NCI-H1105 (cell line): ENCODE measurements around the gene INO80C.

Experiments
- DNase-seq: peaks from one replicate; lab custom pipeline; 2025; lab: John Stamatoyannopoulos, UW

Gene INO80C

DNA sequence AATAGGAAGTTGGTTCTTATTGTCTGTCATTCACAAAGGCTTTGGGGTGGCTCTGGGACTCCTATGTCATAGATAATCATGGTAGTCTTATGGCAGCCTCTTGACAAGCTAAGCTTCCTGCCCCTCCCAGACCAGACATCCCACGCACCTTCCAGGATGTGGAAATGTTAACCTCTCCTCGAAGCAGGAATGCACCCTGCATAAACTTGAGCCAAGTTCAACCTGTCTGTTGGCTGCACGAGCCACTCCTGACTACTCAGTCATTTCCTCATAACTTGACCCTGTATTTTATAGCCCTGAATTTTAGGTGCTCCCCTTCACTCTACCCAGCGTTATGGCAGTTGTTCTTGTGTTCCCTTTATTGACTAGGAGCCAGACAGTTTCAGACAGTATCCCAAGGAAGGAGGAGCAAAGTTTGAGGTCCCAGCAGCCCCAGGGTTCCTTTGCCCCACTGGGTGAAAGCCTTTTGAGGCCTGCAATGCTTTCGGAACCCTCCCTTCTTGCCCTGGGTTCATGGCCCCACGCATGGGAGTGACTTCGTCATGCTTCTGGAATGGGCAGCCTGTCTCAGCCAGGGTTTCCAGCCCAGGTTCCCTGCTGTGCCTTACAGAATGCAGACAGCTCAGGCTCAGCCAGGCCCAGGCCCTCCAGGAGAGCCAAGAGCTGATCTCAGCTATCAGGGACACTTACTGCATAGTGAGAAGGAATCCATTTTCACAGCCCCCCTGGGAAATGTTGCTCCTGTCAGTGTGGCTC is 15.6 kb upstream of the INO80C start:
- DNase-seq = no peak

DNA sequence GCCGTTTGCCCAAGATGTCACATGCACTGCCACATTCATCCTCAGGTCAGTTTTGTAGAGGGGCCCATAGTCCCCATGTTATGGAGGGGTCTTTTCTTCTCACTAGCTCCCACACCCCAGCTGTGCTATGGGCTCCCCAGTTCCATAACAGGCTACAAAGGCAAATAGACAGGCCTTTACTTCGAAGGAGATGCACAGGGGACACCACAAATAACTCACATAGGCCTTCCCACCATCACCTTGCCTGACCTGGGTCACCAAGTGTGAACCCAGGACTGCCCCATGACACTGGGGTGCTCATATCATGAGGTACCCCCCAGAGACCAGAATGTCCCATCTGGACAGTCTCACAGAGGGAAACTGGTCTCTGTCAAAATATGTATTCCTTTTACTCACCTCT is 15.0 kb upstream of the INO80C start:
- DNase-seq = no peak

DNA sequence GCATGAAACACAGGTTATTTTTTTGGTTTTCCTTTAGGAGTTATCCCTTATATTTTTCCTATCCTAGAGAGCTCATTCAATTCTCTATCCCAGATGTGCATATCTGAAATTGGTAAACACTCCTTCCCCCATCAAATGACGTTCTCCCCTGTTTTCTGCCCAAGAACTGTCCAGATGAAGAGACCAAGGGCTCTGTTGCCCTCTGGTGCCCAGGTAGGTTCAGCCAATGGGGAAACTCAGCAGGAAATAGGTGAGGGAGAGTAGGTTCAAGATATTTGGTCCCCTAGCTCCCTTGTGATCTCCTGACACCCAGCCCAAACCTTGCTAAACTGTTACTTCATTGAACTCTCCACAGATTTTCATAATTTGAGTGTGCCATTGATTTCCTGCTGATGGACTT is 14.1 kb upstream of the INO80C start:
- DNase-seq = no peak

DNA sequence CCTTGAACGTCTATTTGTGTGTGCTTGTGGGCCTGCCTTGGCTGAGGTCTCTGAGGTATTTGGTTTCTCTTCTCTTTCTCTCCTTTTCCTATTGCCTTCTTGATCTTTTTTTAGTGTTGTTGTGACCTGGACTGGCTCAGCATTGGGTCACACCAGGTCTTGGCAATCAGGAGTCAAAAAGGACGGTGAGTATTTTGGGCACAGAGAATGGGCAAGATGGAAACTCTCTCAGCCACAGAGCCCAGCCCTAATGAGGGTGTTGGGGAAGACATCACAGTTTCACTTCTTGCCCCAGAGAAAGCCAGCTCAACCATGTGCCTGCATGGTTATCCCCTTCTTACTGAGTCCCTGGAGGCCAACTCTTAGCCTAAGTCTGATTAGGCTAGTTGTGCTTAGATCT is 13.7 kb upstream of the INO80C start:
- DNase-seq = no peak

DNA sequence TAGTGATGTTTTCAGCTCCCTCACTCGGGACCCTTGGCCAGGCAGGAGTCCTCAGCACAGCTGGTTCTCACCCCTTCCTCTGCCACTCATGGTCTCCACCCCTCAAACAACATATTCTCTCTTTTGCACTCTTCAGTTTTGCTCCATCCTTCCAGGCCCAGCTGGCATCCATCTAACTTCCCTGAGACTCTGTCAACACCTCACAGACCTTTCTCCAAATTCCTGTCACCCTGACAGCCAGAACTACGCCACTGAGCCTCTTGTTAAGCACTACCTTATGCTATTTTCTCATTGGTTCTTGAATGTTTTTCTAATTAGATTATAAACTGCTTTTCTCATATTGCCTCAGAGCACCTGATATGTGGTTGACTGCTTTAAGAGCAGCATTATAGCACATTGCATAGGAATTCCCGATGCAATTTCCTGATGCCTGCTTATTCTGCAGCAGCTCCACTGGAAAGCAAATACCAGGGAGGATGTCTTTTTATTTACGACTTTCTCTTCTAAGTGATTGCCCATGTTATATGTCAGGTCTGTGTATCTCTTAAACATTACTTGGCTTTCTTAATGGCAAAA is 12.4 kb upstream of the INO80C start:
- no peak for DNase-seq

DNA sequence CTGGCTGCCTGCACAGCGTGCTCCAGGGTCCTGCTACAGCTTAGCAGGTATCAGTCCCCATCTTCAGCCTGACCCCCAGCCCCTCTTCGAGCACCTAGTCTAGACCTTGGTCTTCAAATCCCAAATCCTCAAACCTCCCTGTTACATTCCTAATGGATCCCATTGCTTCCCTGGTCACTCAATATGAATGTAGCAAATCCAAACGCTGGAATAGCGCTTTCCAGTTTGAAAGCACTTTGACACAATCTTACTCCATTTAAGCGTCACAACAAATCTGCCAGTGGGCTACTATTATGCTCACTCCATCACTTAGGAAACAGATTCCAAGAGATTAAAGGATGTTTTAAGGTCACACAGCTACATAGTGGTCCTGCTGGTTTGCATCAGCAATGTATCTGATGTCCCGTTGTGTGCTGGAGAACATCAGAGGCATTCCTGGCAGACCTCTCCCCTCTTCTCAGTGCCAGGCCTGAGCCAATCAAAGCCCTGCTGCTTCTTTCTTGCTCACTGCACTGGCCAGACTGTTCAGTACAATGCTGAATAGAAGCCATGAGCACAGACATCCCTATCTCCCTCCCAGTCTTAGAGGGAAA is 11.1 kb upstream of the INO80C start:
- no peak for DNase-seq

DNA sequence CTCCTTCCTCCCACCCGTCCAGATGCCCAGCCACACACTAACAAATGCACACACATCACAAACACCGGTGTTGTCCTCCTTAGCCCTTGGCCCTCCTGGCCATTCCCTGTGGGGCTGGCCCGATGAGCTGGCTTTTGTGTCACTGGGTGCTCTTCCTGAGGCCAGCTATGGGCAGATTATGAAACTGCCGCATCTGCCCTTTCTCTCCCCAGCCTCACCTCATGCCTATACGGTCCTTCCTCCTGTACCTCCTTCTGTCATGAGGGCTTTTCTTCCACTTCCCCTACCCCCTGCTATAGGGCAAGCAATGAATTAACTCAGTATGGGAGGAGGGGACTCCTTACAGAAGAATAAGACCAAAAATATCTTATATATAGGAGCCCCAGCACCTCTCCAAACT is 10.3 kb upstream of the INO80C start:
- DNase-seq = no peak

DNA sequence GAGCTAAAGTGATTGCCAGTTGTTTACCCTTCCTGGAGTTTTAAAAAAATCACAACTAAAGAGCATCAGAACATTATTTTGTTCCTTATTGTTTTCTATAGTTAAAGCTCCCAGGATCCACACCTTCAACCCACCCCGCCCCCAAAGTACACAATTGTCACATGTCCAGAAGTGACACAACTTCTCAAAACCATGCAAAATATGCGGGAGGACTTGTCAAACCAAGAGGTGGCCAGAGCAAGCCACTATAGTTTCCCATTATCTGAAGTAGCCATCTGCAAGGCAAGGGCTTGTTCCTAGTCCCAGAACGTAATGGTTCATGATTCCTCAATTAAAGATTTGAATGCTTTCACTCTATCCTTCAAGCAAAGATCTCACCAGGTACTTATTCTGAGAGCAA is 9.9 kb upstream of the INO80C start:
- no peak for DNase-seq

DNA sequence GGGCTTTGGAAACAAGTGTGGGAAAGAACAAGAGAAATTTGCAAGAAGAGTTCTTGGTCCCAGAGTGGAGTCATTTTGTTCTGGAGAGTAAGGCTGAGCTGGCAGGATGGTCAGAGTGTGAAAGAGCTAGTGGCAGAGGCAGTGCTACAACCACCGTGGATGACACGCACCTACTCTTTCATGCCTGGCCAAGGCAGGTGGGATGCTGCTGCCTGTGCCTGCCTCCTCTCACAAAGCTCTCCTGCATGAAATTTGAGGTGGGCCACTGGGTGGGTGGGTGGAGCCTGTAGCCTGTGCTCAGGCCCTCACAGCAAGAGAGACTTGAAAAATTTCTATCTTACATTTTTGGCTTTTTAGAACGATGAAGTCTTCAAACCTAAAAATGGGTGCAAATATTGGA is 9.4 kb upstream of the INO80C start:
- DNase-seq = no peak

DNA sequence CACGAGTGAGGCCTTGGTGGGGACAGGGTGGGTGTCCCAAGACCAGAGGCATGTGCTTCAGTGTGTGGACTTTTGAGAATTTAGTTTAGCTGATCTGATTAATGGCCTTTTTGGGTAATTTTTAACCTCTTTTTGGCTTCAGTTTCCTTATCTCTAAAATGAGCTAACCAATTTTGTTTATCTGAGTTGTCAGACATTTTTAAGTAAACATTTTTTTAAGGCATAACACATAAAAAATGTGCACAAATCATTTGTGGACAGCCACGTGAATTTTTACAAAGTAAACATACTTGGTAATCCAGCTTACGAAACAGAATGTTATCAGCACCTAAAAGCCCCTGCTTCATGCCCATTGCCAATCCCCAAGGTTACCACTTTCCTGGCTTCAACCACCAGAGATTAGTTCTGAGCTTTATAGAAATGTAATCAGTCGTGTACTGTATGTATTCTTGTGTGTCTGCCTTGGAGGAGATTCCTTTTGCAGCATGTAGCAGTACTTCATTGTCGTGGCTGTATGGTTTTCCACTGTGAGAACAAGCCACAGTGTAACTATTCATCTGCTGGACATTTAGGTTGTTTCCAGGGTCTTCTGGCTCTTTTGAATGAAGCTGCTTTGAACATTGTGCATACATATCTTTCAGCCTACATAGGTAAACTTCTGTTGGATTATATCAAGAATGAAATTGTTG is 8.4 kb upstream of the INO80C start:
- no peak for DNase-seq

DNA sequence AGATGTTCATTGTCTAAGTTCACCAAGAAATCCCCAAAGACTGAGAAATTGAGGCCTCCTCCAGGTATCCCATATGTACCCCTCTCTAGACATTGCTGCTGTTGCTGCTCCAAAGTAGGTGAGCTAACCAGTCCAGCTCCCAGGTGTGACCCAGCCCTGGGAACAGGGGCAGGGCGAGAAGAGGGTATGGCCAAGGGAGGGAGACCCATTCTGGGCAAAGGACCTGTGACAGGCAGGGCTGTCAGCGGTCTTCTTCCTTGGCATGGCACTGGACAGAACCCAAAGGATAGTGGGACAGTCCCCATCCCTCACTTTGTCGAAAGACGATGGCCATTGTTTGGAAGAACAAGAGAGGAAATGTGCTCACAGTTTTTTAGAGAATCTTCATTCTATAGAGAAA is 7.2 kb upstream of the INO80C start:
- DNase-seq = no peak

DNA sequence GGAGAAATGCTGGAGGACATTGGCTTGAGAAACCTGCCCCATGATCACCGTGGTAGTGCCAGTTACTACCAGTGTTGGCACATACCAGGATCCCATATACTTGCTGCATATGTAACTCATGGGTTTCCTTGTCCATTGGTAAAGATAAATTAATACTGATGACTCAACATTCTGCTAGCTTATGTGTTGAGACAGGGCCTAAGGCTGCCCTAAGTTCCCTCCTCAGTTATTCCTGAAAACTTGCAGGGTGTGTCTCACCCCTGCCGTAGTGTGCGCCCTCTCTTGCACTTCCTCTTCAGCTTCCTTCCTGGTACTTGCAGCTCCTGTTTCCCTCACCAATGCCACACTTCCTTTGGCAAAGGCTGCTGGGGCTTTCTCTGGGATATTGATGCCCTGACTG is 4.3 kb upstream of the INO80C start:
- no peak for DNase-seq

DNA sequence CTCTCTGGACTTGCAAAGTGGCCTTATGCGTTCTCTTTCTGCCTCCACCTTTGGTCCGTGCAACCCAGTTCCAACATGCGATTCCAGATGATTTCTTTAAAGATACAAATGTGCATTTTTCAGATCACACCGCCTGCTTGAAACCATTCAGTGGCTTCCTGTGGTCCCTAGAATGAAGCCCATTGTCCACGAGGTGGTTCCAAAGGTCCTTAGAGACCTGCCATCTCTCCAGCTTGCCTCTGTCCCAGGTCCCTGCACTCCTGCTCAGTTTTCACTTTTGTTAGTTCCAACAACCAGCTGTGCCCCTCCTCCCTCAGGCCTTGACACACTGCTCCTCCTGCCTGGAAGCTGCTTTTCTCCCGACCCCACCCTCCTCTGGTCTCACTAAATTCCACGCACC is 3.6 kb upstream of the INO80C start:
- no peak for DNase-seq

DNA sequence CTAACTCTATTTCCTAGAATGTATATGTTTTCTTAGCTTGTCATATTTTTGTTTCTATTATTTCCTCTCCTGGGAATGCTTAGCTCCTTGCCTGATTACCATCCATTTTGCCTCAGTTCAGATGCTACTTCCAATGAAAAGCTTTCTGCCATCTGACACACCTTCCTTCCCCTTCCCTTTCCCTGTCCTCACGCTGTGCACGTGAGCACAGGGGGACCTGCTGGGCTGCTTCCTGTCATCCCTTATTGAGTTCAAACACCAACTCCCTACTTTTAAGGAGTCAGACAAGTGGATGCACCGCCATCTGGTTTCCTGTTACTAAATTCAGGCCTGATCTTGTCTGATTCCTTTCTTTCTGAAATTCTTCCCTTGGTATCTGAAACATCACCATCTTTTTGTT is 2.4 kb upstream of the INO80C start:
- DNase-seq = no peak

DNA sequence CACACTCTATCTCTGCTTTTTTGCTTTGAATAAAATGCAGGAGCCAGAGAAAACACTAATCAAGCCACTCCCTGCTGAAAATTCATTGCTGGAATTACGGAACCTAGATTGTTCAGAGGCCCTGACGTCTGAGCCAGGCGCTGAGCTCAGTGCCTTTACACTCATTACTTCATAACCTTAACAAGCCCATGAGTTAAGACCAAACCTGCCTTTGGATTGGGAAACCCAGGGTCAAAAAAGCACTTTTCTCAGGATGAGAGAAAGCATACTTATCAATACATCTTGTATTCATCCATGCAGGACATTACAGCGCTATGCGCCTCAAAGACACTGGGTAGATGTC is 762 bp downstream of the INO80C start:
- no peak for DNase-seq

DNA sequence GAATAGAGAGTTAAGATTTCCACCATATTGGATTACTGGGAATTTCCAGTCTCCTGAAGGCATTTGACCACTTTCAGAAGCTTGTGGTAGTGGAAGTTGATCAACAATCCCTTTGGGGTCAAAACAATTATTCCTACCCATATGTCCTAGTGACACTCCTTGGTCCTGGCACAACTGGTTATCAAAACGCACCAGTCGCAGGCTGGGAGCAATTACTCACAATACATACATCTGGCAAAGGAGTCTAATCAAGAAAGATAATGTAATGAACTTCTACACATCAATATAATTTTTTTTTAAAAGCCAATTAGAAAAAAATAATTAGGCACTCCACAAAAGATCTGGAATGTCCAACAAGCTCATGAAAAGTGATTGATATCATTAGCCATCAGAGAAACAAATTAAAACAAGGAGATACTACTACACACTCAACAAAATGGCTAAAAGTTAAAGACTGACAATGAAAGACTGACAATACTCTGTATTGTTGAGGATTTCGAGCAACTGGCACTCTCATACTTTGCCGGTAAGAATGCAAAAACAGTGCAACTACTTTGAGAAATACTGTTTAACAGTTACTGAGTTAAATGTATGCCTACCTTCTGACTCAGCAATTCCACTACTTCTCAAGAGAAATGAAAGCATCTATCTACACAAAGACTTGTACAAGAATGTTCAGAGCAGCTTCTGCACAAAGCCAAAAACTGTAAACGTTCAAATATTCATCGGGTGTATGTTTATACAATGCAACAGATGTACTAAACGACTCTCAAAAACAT is 2.0 kb downstream of the INO80C start:
- no peak for DNase-seq

DNA sequence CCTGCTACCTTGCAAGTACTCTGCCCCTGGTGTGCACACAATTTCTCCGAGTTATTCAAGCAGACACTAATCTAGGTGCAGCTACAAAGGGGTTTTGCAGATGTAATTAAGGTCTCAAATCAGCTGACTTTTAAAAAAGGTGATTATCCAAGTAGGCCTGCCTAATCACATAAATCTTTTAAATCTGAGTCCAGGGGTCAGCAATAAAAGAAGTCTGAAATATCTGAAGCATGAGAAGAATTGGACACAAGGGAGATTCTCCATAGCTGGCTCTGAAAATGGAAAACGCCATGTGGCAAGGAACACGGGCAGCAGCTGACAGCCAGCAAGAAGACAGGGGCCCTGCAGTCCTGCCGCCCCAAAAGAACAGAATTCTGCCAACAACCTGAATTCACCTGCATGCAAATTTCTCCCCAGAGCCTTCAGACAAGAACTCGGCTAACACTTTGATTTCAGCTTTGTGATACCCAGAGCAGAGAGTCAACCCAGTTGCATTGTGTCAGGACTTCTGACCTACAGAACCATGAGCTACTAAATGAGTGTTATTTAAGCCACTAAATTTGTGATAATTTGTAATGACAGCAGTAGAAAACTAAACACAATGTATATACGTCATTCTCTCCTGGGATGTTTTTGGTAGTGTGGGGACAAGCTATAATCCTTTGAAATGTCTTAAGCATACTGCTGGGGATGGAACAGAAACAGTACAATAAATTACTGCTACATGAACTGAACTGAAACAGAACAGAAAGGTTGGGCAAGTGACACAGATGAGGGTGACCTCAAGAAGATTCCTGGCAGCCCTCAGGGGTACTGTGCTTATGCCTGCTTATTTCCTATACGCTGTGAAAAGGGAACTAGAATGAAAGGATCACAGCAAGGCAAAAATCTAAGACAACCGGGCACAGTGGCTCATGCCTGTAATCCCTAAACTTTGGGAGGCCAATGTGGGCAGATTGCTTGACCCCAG is 3.2 kb downstream of the INO80C start:
- no peak for DNase-seq

DNA sequence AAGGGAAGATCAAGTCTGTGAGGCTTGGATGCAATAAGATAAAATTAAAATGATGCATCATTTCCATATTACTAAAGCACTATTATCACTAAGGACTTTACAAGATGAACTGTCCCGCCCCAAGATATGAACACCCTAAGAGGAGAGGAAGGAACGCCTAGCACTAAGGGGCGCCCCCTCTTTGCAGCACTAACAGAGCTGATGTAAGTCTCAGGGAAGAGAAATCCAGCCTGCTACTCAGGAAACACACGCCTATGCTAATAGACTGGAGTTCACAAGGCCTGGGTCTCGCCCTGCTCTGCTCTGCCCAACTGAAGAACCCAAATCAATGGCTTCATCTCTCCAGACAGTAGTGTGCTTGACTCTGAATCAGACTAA is 6.1 kb downstream of the INO80C start:
- no peak for DNase-seq

DNA sequence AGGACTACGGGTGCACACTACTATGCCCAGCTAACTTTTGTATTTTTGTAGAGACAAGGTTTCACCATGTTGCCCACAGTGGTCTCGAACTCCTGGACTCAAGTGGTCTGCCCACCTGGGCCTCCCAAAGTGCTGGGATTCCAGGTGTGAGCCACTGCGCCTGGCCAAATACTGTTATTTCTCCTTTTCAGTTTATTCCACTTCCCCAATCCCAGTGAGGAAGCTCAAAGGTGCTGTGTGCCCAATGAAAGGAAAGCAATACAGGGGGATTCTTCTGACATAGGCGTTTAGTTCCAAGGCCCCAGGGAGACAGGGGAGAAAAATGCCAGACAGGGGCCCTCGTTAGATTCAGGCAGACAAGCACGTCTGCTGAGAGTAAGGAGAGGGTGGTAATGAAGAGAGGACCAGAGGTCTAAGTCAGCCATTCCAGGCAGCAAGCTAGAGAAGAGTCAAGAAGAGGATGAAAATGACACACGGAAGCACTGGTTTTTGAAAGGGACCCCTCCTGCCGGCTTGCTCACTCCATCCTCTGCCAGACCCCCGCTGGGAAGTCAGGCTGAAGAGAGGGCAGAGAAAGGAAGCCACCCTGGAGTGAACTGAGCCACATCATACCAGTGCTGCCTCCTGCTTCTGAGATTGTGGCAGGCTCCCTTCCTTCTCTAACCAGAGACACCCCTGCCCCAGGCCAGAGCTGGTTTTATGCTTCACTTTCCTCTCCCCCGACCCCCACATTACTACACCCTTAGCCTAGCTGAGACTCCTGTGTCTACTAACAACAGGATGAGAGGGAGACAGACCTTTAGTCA is 6.7 kb downstream of the INO80C start:
- DNase-seq = no peak

DNA sequence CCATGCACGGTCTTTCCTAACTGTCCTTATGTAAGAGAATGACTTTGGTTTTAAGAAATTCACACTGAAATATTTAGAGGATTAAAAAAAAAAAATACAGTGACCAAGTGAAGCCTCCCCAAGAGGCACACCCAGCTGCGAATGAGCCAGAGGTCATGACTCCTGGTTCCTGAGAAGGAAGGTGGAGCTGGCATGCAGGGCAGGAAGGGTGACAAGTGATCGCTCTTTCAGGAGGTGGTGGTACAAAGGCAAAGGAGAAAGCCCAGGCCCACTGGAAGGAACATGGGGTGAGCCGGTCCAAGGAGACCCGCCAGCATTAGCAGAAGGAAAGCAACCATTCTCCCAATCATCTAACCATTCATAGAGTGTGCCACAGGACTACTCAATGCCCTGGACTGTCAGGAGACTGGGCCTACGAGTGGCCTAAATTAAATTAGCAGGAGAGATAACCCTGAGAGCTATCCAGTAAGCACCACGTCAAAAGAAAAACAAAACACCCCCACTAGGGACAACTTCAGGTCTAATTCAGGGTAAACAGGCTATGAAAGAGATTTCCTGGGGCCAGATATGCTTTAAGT is 7.8 kb downstream of the INO80C start:
- DNase-seq = no peak
